Skin of body (tissue), 2 donors: Measurements from ENCODE around the gene POLE3. TPM values are rescaled to one million over a fixed set of nuclear protein-coding genes. Genes with fewer than 3 reads are reported as not detected.
"Not testable (repeated sequence)": the region's sequence is repeated elsewhere in the genome, so short reads cannot be mapped to it uniquely, and the experiment has no call there.

Source experiments
- DNase-seq: peaks from one replicate; lab custom pipeline; 2025; lab: John Stamatoyannopoulos, UW
- total RNA-seq: library from RNA; depleted of rRNA; stranded (reverse); fragments of >200 nt; gene quantifications from one replicate; pipeline ENCODE4 v1.2.3, GENCODE V29; 2014

The POLE3 gene
- total RNA-seq, 1 donor from 2014 or later: 26.4 TPM

DNA sequence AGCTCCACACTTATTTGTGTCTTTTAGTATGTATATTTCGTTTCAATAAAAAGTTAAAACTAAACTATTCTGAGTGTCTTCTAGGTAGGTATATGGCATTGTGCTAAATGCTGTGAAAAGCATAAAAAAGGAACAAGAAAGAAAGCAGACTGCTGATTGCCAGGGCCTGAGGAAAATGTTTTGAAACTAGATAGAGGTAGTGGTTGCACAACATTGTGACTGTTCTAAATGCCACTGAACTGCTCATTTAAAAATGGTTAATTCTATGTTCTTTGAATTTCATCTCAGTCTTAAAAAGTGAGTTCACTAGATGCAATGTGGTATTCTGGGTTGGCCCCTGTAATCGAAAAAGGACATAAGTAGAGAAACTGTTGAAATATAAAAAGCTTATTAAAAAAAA is 6.8 kb downstream of the POLE3 start:
- no peak for DNase-seq

DNA sequence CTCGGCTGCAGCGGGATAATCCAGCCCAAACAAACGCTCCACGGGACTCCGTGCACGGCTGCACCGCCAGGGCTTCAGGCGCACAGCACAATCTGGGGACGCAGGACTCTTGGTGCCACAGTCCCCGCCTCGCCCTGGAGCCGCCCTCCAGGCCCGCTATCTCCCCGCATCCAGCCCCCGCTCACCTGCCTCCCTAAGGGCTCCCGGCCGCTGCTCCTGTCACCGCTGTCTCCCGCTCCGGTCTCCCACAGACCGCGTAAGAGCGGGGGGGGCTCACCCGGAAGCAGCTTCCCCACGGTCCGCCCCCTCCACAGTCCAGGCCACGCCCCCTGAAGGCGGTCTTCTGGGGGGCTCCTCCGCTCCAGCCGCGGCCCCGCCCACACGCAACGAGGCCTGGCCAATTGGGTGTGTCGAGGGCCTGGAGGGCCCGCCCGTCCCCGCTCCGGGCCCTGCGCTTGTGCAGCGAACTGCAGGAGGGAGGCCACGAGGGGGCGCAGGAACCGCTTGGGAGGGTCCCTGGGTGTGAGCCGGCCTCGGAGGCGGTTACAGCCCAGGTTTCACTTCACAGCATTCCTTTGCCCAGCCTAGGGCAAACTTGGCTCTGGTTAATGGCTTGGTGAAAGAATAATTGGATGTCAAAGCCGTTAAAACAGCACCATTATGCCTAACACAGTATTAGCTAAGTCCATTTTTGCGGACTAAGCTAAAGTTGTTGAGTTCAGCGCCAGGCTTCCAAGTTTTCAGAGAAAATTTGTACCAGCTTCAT is 9.3 kb downstream of the POLE3 start, which contains the start of gene ALAD:
ALAD (minus strand) TSS at position 258 of the 766 bp plus-strand sequence. CDS start 7,725 bp downstream, outside the sequence.
- DNase-seq: peak; percentile 98

DNA sequence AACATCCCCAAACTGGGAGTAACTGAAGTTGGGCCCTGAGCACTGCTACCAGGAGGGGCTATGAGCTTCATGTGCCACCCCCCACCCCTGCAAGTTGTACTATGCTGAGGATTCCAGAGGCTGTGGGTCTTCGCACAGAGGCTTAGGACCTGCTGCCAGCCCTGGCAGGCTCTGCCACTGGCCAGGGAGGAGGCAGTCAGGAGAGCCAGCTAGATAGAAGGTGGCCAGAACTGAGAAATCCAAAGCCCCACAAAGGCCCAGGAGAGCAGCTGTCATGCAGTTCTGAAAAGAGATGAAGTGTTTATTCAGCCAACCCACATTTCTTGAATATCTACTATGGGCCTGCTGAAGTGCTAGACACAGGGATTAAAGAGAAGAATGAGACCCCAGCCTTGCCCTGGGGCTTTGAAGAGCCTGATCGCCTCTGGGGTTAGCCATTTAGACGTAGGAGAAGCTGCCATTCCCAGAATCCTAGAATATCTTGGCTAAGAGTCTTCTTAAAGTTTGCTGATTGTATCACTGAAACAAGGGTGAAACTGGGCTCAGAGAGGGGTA is 10.8 kb downstream of the POLE3 start:
- no peak for DNase-seq

DNA sequence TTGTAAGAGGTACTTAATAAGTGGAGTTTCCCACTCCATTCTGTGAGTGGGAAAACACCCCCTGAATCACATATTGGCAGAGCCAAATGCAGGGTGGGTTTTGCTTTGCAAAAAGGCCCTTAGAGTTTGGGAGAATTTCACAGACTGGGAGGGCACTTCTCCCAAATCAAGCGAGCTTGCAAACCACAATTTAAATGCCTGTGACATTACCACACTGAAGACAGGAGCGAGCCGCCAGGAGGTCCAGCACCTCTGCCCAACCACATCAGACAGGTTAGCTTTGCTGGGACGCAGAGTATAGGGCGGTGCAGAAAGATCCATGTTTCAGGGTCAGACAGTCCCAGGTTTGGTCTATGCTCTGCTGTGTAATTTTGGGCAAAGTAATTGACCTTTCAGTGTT is 11.7 kb downstream of the POLE3 start:
- DNase-seq: no peak

DNA sequence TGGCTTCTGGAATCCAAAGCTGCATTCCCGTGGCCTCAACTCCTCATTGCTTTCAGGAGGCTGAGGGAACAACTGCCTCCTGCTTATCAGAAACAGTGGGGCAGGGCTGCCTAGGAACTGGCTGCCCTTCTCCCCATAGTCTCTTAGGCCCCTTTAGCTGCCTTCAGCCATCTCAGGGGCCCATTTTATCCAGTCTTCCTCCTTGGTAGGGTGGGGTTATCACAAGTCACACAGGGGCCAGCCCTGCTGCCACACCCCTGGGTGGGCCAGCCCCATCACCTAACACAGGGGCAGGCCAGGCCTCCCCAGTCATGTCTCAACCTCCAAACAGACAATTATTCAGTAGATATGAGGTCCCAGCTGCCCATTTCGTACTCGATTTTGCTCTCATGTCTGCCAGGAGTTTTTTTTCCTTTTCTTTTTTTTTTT is 13.3 kb downstream of the POLE3 start:
- DNase-seq: no peak

DNA sequence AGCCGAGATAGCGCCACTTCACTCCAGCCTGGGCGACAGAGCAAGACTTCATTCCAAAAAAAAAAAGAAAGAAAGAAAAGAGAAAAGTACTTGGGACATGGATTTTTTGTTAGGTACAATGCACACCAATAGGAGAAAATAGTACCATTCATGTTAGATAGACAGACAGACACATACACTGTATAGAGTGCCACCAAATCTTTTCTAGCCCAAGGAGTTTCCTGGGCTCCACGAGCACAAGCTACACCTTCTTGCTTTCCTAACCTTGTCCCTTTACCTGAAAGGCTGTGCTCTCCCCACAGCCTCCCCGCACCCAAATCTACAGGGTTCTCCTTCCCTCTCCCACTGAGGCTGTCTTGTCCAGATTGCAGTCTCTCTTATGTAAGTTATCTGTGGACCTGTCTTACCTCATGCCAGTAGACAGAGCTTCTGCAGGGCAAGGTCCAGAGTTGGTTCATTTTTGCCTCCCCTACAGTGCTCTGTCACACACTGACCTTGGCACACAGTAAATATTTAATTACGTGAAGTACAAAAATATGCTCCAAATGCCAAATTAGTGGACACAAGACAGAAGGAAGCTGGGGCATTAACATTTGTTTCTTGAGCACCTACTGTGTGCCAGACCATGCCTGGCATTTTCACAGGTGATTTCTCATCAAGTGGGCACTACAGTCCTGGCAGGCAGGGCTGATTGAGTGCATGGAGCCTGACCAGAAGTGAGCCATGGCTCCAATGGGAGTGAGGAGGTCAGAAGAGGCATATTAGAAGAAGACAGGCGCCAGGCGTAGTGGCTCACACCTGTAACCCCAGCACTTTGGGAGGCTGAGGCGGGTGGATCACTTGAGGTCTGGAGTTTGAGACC is 15.2 kb downstream of the POLE3 start:
- DNase-seq: no peak

DNA sequence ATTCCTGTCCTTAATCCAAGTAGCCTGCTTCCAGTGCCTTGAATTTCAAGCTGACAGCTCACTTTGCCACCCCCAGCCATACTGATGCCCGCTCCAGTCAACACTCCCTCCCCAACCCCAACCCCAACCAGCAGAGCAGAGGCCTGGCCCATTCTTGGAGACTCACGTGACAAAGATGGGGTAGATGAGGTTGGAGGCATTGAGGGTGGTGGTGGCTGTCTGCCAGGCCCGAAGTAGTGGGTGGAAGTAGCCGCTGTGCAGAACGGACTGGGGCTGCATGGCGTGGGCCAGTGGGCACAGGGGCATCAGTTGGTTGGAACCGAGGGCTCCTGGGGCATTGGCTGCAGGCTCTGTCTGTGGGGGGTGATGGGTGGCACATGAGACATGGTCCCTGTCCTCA is 17.2 kb downstream of the POLE3 start:
- DNase-seq: no peak

DNA sequence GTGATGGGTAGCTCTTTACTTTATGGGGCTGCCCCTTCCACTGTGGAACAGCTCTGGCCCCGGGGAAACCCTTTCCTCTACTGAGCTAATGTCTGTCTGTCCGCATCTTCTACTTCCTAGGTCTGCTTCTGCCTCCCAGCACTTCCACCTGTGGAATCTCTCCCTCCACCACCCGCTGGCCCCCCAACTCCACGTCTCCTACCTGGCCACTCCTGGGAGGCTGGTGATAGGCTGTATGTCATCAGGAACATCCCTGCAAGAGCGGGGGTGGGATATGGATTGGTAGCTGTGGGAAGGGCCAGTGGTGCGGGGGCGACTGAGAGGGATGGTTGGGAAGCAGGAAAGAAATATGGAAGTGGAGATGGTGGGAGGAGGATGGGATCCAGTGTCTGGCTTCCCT is 18.6 kb downstream of the POLE3 start:
- DNase-seq: no peak

DNA sequence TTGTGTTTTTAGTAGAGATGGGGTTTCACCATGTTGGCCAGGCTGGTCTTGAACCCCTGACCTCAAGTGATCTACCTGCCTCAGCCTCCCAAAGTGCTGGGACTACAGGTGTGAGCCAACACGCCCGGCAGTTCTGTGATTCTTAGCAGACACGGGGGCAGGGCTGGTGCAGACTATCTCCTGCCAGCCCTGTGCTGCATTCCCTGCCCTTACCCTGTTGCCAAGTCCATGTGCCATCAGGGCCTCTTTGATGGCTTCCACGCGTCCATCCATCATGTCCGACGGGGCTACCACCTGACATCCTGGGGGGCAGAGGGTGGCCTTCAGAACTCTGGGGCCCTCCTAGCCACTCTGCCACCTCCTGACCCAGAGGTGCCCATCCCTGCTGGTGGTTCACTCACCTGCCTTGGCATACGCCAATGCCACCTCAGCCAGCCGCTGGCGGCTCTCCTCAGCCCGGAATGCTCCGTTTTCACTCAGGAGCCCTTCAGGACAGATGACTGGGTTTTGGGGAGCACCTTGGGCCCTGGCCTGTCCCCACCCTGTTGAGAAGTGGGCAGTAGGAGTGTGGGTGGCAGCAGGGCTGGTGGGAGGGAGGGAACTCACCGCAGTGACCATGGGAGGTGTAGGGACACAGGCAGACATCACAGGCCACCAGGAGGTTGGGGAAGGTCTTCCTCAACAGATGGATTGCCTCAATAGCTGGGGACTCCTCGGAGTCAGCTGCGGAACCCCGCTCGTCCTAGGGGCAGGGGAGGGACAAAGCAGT is 20.1 kb downstream of the POLE3 start:
- no peak for DNase-seq

DNA sequence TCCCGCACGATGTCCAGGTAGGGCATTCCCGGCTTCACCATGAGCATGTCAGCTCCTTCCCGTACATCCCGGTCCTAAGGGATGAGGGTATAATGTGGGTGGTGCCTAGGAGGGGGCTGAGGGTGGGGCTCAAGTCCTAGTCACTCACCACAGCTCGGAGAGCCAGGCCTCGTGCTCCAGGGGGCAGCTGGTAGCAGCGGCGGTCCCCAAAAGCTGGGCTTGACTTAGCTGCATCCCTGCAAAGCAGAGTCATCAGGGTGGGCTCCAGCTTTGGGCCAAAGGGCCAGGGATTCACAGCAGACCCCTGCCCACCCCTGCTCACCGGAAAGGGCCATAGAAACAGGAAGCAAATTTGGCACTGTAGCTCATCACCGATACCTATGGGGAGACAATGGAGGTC is 21.0 kb downstream of the POLE3 start:
- DNase-seq: no peak

DNA sequence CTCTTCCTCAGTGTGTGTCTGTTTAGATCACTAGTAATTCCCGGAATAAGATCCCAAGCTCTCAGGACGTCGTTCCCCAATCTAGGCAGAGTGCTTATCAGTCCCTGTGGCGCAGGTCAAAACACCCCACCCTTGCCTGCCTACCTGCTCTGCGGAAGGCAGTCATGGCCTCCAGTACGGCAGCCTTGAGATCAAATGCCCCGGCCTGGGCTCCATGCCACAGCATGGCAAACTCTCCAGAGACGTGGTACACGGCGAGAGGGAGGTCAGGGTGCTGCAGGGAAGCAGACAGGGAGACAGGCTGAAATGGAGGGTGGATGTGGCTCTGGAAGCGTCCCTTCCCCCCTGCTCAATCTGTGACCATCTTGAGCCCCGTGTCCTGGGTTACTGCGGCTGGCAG is 21.6 kb downstream of the POLE3 start:
- DNase-seq: no peak

DNA sequence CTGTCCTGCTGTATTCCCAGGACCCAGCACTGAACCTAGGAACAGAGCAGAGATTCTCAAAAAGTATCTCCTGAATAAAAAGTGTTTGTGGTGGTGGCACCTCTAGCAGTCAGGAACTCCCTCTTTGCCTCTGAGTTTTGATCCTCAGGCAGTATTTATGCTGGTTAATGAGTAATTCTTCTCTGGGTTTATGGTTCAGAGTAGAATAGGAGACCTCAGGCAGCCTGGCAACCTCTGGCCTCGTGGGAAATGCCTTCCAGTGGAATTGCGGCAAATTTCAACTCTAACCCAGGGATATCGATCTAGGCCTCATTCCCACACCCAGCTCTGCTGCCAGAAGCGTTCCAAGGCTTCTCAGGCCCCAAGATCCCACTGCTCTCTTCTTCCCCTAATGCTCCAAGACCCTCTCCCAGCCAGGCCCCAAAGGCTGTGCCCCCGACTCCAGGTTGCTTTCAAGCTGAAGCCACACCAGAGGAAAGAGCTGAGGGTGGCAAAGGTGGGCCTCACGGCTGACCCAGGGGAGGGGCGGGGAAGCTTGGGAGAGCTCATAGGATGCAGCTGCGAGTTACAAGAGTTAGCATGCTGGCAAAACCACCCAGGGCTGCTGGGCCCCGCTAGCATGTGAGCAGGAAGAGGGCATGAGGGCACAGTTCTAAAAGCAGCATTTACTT is 22.8 kb downstream of the POLE3 start:
- no peak for DNase-seq

DNA sequence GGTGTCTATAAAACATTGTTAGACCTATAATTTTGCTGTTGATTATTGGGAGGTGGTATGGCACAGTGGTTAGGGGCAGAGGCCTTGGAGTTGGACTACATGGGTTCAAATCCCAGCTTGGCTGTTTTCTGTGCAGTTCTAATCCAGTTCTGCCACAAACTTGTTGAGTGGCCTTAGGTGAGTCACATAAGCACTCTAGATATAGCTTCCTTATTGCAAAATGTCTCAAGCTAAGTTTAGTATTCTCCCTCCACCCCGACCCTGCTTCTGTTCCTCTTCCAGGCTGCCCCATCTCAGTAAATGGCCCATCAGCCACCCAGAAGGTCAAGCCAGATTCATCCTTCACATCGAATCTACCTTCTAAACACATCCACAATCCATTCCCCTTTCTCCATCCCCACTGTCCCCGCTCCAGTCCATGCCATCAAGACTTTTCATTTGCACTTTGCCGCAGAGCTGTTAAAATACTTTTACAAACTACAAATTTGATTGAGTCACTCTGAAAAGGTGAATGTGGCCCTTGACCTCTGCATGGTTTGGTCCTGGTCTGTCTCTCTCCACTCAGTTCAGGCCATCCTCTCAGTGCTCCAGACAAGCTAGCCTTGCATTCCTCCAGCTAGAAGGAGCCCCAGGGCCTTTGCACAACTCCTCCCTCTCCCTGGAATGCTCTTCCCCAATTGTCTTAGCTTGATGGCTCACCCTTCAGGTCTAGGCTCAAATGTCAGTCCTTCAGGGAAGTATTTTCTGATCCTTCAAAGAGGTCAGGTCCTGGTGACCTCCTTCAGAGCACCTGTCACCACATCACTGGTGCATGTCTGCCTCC is 23.7 kb downstream of the POLE3 start:
- DNase-seq: no peak

DNA sequence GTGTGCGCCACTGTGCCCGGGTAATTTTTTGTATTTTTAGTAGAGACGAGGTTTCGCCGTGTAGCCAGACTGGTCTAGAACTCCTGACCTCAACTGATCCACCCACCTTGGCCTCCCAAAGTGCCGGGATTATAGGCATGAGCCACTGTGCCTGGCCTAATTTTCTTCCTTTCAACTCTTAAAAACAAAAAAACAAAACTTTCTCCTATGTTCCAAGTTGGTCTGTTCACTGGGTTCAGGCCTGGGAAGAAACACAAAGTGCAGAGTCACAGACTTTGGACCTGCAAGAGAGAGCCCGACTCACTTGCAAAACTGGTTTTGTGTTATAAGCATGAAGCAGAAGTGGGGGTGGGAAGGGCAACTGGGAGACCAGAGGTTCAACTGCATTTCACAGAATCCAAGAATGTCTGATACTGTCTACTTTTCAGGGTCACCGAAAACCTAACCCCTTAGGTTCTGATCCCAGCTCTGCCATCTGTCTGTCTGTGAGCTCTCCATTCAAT is 28.5 kb downstream of the POLE3 start:
- no peak for DNase-seq

DNA sequence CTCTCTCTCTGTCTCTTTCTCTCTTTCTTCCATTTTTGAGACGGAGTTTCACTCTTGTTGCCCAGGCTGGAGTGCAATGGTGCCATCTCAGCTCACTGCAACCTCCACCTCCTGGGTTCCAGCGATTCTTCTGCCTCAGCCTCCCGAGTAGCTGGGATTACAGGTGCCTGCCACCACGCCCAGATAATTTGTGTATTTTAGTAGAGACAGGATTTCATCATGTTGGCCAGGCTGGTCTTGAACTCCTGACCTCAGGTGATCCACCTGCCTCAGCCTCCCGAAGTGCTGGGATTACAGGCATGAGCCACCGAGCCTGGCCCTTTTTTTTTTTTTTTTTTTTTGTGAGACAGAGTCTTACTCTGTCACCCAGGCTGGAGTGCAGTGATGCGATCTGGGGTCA is 29.0 kb downstream of the POLE3 start:
- DNase-seq: not testable (repeated sequence)

DNA sequence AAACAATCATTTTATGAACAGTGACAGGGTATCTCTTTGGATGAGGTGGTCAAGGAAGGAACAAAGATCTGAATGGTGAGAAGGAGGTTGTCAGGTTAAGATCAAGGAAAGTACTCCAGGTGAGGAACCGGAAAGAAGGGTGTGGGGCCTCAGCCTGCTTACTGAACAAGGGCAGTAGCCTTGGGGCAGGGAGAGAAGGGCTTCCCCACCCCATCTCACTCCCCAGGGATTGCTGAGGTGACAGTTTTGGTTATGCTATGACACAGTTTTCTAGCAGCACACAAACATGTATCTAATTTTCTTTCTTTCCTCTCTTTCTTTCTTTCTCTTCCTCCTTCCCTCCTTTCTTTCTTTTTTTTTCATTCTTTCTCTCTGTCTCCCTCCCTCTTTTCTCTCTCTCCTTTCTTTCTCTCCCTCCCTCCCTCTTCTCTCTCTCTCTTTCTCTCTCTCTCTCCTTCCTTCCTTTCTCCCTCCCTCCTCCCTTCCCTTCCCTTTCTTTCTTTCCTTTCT is 29.6 kb downstream of the POLE3 start:
- no peak for DNase-seq

DNA sequence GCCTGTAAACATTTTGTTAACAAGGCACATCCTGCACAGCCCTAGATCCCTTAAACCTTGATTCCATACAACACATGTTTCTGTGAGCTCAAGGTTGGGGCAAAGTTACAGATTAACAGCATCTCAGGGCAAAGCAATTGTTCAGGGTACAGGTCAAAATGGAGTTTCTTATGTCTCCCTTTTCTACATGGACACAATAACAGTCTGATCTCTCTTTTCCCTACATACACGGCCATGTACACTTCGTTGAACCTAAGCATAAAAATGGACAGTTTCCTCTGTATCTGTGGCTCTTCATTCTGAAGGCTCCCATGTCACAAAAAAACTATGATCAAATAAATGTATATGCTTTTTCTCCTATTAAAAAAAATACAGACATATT is 30.7 kb downstream of the POLE3 start:
- not testable (repeated sequence) for DNase-seq

DNA sequence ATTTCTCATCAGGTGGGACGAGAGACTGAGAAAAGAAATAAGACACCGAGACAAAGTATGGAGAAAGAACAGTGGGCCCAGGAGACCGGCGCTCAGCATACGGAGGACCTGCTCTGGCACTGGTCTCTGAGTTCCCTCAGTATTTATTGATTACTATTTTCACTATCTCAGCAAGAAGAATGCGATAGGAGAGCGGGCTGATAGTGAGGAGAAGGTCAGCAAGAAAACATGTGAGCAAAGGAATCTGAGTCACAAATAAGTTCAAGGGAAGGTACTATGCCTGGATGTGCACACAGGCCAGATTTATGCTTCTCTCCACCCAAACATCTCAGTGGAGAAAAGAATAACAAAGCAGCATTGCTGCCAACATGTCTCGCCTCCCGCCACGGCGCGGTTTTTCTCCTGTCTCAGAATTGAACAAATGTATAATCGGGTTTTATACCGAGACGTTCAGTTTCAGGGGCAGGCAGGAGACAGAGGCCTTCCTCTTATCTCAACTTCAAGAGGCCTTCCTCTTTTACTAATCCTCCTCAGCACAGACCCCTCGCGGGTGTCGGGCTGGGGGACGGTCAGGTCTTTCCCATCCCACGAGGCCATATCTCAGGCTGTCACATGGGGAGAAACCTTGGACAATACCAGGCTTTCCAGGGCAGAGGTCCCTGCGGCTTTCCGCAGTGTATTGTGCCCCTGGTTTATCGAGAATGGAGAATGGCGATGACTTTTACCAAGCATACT is 31.2 kb downstream of the POLE3 start:
- DNase-seq: not testable (repeated sequence)
